Panc1 (cell line): ENCODE results near the gene VWA5B2.

Experiments used
- POLR2AphosphoS5 ChIP-seq: IDR thresholded peaks from 2 replicates; pipeline ENCODE4 v1.6.1; 2012; ENCODE audit warnings: mild to moderate bottlenecking, low read depth, low read length, moderate library complexity
- TF ChIP-seq, protein P1 (sequence below): fragments of 450-650 bp; IDR thresholded peaks from 2 replicates; pipeline ENCODE4 v1.5.1; 2017; ENCODE audit warnings: mild to moderate bottlenecking
- TF ChIP-seq, protein P2 (sequence below), 2 experiments: IDR thresholded peaks; 2 replicates each; pipeline ENCODE4 v1.6.1; 2011 to 2012; ENCODE audit warnings: low read depth in 2 of 2, control low read depth in 1 of 2, low read length in 1 of 2, mild to moderate bottlenecking in 1 of 2, moderate library complexity in 1 of 2; ENCODE audit not compliant: insufficient read depth in 1 of 2

DNA sequence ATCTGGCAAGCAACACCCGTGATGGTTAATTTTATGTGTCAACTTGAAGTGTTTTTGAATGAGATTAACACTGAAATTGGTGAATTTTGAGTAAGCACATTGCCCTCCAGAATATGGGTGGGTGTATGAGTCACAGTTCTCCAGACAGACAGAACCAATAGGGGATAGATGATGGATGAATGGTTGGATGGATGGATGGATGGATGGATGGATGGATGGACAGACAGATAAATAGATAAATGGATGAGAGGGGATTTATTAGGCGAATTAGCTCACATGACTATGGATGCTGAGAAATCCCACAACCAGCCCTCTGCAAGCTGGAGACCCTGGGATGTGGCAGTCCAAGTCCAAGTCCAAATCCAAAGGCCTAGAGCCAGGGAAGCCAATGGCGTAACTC lies 5.4 kb upstream of the VWA5B2 start:
- TF ChIP-seq, protein P1, sequence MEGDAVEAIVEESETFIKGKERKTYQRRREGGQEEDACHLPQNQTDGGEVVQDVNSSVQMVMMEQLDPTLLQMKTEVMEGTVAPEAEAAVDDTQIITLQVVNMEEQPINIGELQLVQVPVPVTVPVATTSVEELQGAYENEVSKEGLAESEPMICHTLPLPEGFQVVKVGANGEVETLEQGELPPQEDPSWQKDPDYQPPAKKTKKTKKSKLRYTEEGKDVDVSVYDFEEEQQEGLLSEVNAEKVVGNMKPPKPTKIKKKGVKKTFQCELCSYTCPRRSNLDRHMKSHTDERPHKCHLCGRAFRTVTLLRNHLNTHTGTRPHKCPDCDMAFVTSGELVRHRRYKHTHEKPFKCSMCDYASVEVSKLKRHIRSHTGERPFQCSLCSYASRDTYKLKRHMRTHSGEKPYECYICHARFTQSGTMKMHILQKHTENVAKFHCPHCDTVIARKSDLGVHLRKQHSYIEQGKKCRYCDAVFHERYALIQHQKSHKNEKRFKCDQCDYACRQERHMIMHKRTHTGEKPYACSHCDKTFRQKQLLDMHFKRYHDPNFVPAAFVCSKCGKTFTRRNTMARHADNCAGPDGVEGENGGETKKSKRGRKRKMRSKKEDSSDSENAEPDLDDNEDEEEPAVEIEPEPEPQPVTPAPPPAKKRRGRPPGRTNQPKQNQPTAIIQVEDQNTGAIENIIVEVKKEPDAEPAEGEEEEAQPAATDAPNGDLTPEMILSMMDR, result no peak
- TF ChIP-seq POLR2AphosphoS5, result no peak
- TF ChIP-seq, protein P2, sequence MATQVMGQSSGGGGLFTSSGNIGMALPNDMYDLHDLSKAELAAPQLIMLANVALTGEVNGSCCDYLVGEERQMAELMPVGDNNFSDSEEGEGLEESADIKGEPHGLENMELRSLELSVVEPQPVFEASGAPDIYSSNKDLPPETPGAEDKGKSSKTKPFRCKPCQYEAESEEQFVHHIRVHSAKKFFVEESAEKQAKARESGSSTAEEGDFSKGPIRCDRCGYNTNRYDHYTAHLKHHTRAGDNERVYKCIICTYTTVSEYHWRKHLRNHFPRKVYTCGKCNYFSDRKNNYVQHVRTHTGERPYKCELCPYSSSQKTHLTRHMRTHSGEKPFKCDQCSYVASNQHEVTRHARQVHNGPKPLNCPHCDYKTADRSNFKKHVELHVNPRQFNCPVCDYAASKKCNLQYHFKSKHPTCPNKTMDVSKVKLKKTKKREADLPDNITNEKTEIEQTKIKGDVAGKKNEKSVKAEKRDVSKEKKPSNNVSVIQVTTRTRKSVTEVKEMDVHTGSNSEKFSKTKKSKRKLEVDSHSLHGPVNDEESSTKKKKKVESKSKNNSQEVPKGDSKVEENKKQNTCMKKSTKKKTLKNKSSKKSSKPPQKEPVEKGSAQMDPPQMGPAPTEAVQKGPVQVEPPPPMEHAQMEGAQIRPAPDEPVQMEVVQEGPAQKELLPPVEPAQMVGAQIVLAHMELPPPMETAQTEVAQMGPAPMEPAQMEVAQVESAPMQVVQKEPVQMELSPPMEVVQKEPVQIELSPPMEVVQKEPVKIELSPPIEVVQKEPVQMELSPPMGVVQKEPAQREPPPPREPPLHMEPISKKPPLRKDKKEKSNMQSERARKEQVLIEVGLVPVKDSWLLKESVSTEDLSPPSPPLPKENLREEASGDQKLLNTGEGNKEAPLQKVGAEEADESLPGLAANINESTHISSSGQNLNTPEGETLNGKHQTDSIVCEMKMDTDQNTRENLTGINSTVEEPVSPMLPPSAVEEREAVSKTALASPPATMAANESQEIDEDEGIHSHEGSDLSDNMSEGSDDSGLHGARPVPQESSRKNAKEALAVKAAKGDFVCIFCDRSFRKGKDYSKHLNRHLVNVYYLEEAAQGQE (IDR thresholded peaks at IDR 0.05; ENCODE audit: insufficient read depth in 1 of 2, low read depth in 2 of 2, low read length in 1 of 2), result no peak
